AG10803 (cell line): Measurements from ENCODE around the gene ALG11.

Source experiments
- DNase-seq: peaks from one replicate; pipeline ENCODE4 v3.0.0; 2010; ENCODE audit warnings: low read depth
- H3K4me3 ChIP-seq: 2 replicates; pipeline ENCODE4 v1.5.1; 2011; ENCODE audit warnings: mild to moderate bottlenecking, low read length, control low read depth
- TF ChIP-seq, protein P1 (sequence below): conservative IDR thresholded peaks from 2 replicates; pipeline ENCODE4 v1.5.1; 2011; ENCODE audit warnings: mild to moderate bottlenecking, low read length, control low read depth, inconsistent platforms

Gene ALG11

DNA sequence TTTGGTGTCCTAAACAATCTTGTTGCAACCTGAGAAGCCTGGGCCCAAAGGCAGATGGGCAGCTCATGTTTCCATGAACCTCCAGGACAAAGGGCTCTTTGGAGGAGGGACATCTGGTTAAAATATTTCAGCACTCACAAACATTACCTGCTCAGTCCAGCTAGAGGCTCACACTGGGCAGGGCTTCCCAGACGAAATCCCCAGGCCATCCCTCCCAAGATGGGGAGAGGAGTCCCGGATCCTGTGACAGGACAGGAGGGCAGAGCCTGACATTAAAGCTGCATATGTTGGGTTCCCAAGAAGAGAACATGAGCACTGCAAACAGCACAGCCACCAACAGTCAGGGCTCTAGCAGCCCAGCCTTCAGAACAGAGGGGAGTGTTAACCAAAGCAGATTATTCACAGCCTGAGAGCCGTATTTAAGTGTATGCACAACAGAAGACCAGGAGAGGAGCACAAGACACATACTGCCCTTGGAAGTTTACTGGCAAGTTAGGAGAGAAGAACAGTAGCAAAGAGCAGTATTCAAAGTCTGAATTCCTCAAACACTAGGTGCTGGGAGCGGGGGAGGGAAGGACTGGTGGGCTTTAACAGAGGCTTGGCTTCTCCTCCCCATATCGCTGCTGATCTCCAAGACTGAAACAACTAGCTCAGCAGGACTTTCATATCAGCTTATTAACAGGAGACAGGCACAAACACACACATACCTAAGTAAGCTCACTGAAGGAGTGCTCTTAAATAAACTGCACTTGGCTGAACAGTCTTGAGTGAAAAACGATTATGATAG is 13.3 kb upstream of the ALG11 start:
- no peak for DNase-seq
- TF ChIP-seq, protein P1, sequence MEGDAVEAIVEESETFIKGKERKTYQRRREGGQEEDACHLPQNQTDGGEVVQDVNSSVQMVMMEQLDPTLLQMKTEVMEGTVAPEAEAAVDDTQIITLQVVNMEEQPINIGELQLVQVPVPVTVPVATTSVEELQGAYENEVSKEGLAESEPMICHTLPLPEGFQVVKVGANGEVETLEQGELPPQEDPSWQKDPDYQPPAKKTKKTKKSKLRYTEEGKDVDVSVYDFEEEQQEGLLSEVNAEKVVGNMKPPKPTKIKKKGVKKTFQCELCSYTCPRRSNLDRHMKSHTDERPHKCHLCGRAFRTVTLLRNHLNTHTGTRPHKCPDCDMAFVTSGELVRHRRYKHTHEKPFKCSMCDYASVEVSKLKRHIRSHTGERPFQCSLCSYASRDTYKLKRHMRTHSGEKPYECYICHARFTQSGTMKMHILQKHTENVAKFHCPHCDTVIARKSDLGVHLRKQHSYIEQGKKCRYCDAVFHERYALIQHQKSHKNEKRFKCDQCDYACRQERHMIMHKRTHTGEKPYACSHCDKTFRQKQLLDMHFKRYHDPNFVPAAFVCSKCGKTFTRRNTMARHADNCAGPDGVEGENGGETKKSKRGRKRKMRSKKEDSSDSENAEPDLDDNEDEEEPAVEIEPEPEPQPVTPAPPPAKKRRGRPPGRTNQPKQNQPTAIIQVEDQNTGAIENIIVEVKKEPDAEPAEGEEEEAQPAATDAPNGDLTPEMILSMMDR, result no peak
- no peak overlapping the region for H3K4me3 ChIP-seq

DNA sequence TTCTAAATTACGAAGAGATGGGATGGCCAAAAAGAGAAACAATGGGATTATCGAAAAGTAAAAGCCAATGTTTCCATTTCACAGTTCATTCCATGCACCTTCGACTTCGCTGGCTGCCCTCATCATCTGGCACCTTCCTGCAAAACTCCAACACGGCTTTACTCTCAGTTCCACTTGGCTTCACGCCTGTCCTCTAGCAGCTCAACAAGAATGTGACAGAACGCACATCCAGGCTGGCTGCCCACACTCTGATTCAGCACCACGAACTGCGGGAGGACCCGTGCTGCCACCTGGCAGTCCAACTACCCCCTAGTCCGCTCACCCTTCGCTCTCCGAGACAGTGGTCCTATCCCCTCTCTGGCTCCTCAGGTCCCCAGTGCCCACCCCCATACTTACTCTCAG is 12.7 kb upstream of the ALG11 start:
- no peak overlapping the region for H3K4me3 ChIP-seq
- peak; percentile 8 for DNase-seq
- TF ChIP-seq, protein P1, result no peak

DNA sequence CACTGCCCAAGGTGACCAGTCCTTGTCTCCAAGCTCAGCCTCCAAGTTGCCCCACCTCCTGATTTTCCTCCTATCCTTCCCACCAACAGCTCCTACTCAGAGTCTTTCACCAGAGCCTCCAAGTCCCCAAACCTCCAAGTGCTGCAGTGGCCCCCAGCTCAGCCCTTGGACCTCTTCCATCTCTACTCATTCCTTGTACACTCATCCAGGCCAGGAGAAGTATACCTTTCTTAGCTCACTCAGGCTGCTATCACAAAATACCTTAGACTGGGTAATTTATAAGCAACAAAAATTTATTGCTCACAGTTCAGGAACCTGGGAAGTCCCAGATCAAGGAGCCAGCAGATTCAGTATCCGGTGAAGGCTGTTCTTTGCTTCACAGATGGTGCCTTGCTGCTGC is 12.3 kb upstream of the ALG11 start:
- TF ChIP-seq, protein P1, result no peak
- H3K4me3 ChIP-seq, result no peak overlapping the region
- no peak for DNase-seq

DNA sequence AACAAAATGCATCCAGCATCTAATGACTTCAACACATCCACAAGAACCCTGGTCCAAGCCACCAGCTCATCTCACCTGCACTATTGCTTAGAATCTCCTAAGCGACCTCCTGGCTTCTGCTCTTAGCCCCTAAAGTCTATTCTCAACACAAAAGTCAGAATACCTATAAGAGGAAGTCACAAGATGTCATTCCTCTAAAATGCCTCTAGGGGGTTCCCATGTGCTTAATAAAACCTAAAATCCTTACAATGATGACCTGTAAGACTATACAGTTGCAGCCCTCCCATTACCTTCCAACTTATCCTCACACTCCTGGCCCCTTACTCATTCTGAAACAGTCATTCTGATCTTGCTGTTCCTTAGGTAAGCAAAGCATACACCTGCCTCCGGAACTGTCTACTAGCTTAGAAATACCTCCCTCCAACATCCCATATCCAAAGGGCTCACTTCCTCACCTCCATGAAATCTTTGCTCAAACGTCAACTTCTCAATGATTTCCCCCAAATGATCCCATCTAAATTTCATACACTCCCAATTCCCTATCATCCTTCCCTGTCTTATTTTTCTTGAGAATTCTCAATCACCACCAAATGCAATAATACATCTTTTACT is 11.0 kb upstream of the ALG11 start:
- peak; percentile 55 for DNase-seq
- TF ChIP-seq, protein P1, result peak; percentile 79
- no peak overlapping the region for H3K4me3 ChIP-seq

DNA sequence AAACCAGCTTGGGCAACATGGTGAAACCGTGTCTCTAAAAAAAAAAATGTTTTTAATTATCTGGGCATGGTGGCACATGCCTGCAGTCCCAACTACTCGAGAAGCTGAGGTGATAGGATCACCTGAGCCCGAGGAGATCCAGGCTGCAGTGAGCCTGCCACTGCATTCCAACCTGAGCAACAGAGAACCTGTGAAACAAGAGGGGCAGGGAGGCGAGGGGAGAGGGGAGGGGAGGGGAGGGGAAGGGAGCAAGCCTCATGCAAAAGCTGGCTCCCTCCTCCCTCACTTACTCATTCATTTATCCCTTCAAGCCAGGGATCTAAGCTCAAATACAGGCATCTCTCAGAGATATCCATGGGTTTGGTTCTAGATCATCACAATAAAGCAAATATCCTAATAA is 9.8 kb upstream of the ALG11 start:
- no peak for DNase-seq
- no peak overlapping the region for H3K4me3 ChIP-seq
- TF ChIP-seq, protein P1, result no peak

DNA sequence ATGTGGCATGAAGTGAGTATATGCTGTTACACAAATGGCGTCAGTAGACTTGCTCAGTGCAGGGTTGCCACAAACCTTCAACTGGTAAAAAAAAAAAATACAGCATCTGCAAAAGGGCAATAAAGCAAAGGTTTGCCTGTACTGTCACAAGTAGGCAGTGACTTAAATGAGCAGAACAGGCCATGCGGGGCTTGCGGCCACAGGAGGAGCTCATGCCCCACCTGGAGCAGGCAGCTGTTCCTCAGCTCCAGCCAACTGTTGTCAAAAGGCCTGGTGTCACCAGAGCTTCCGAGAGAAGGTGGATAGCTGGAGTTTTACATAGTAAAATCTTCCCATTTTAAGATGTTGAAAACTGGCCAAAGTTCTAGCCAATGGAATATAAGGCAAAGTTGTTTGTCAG is 8.7 kb upstream of the ALG11 start:
- no peak overlapping the region for H3K4me3 ChIP-seq
- TF ChIP-seq, protein P1, result no peak
- DNase-seq, result no peak

DNA sequence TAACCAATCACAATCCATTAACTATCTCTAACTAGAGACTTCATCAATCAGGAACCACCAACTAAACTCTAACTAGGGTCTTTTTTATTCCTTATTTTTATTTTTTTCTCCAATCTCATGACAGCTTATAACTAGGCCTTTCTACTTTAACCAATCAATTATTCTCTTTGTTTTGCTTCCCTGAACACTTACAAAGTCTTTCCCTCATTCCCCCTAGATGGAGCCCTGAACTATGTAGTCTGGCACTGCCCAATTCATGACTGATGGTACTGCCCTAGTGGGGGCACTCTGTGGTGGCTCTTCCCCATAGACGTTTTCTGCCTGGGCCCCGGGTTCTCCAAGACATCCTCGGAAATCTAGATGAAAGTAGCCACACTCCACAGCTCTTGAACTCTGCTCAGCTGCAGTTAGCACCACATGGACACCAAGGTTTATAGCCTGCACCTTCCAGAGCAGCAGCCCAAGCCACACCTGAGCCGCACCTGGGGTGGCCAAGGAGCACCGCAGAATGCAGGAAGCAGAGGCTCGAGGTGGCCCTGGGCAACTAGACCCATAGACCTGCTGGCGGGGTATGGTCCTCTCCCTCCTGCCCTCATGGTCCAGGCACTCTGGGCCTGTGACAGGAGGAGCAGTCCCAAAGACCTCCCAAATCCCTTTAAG is 7.6 kb upstream of the ALG11 start:
- no peak for DNase-seq
- TF ChIP-seq, protein P1, result no peak
- H3K4me3 ChIP-seq, result no peak overlapping the region
